HG03103 (cell line): ENCODE measurements around the gene EXOC1.
A peak's percentile ranks its signal among the peaks of the same experiment; 100 is the strongest.

ENCODE experiments used
- ATAC-seq: cut with Tn5 transposase; IDR thresholded peaks from one replicate; pipeline ENCODE4 v1.9.1; 2021; ENCODE audit warnings: low read depth; ENCODE audit not compliant: unreplicated experiment

EXOC1 gene

DNA sequence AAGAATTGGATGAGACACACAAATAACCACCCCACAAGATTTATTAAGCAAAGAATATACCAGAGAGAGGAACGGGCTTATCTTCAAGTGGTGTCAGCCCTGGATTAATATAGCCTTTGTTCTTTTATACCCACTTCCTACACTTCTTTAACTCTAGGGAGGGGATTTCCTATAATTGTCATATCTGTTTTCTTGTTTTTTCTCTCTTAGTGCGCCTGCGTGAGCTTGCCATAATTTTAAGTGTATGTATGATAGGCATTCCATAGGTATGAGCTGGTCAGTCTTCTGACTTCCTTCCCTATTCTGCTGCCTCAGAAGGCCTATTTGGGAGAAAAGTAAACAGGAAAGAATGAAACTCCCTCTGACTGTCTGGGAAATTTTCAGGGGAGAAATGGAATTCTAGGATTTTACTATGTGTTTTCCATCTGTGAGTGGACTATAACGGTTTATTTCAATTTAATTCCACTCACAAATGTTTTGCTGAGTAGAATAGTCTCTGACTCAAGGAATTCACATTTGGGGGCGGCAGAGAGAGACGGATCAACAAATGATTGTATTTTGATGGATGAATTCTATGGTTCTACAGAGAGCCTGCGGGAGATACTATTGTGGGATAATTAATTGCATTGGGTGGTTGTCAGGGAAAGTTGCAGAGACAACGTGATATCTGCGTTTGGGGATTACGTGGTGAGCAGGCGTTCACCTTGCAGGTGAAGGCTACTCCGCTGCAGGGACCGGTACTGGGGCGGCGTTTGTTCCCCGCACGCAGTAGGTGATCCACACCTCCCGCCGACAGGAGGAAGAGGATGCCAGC is 94.7 kb downstream of the EXOC1 start:
- ATAC-seq, result no peak

DNA sequence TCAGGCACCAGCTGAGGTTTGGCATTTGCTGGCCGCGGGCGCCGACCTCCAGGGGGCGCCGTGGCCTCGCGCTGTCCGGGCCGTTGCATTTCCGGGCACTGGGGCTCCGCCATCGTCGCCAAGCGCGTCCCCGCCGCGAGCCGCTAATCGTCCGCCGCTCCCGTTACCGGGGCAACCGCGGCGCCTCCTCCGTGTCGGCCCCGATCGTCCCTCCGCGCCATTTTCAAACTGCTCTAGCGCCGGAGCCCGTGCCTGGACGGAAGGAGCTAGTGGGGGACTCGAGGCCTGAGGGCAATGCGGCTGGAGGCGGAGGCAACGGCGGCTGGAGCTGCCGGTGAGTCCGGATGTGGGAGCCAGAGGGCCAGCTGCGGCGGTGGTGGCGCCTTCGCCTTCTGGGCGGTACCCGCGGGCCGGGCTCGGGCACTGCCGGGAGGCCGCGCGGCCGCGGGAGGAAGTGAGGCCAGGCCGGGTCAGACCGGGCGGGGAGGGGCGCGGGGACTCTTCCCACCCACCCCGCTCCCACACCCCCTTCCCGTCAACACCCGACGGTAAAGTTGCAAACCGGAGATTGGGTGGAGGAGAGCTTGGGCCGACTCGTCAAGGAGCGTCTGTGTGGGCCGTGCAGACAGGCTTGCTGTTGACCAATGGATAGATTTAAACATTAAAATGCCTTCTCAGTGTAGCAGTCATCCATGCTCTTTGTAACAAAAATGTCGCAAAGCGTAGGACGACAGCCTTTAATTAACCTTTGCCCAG is 95.5 kb downstream of the EXOC1 start, which contains the start of gene CEP135:
TSS of gene CEP135 (plus strand) at position 220 of the 756 bp plus-strand sequence. CDS start 3,186 bp downstream, outside the sequence.
- ATAC-seq, result peak; percentile 76

DNA sequence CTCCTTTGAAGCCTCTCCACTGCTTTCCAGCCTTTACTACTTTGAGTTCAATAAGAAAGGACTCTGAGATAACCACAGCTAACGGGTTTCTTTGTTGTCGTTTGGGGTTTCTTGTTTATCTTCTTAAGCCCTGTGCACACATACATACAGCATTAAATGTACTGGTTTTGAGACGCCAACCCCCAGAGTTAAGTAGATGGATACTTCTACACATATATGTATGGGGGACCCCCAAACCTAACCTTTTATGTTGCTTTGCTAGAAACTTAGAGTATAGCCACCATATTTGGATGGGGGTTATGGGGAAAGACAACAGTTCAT is 96.0 kb downstream of the EXOC1 start:
- no peak for ATAC-seq

DNA sequence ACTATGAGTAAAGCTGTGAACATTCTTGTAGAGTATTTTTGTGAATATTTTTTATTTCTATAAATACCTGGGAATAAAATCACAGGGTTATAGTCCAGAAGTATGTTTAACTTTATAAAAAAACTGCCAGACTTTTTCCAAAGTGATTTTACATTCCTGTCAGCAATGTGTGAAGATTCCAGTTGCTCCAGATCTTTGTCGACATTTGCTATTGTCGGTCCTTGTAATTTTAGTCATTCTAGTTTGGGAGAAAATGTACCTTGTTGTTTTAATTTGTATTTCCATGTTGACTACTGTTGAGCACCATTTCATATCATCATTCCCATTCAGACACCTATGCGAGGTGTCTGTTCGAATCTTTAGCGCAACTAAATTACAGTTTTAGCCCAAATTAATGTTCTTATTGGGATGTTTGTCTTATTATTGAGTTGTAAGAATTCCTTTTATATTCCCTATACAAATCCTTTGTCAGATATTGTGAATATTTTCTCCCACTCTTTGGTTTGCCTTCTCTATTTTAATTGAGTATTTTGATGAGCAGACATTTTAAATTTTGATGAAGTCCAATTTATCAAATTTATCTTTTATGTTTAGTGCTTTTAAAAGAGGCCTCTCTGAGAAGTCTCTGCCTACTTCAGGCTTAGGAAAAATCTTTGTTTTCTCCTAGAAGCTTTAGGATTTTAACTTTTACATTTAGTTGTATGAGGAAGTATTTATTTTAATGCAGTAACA is 97.9 kb downstream of the EXOC1 start:
- ATAC-seq, result no peak
